Inferior parietal cortex (tissue), 1 donor: Measurements from ENCODE around the gene LAMA2.
A peak's percentile ranks its signal among the peaks of the same experiment; 100 is the strongest.

Experiments used
- DNase-seq: peaks from one replicate; pipeline ENCODE4 v3.0.0-alpha.2; 2016; ENCODE audit errors: extremely low spot score

LAMA2 gene

GRCh38 chr6:129517288-129517687 lies 634.4 kb downstream of the LAMA2 start:
- no peak for DNase-seq

DNA sequence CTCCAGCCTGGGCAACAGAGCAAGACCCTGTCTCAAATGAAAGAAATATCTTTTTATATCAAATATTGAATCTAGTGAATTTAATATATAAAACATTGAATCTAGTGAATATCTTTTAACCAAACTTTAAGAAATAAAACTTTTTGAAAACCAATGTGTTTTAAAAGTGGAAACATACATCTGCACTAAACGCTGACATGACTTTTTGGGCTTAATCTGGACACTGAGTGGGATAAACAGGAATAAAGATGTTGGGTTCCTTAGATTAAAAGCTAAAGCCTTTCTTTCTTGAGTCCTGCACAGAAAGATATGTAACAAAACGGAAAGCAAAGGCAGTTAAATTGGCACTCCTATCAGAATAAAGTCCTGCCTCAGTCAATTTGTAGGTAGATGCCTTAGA lies 636.8 kb downstream of the LAMA2 start:
- no peak for DNase-seq

DNA sequence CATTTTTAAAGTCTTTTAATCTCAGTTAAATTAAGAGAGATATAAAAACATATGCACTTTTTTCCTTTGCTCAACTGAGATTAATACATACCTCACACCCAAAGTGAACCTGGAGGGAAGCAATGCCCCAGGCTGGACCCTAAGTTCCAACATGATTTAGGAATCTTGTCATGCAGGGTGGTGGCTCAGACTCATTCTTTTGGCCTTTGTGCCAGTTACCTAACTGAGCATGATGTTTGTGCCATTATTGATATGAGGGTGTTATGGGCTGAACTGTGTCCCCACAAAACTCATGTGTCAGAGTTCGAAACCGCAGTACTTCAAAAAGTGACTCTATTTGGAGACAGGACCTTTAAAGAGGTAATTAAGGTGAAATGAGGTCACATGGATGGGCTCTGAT lies 639.0 kb downstream of the LAMA2 start:
- DNase-seq: no peak

- no peak for DNase-seq
Observed at GRCh38 chr6:129523816-129524215, 640.9 kb downstream of the LAMA2 start.

GRCh38 chr6:129525055-129525454 lies 642.1 kb downstream of the LAMA2 start:
- DNase-seq: peak; percentile 61

DNA sequence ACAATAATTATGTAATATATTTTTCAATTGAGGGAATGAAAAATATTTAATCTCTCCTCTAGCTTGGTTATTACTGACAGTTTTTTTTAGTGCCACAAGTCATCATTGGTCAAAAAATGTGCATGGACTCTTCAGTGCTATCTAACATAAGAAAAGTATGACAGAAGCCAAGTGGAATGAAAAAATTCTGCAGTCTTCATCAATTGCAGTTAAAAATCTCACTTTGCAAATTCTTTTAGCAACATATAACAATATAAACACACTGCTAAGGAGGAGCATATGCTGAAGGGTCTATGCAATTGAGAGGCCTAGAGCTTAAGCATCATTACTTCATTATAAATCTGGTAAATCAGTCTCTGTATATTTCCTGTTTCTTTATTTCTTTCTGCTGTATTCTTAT lies 652.0 kb downstream of the LAMA2 start:
- no peak for DNase-seq

GRCh38 chr6:129536271-129536670 lies 653.3 kb downstream of the LAMA2 start:
- DNase-seq: peak; percentile 72

DNA sequence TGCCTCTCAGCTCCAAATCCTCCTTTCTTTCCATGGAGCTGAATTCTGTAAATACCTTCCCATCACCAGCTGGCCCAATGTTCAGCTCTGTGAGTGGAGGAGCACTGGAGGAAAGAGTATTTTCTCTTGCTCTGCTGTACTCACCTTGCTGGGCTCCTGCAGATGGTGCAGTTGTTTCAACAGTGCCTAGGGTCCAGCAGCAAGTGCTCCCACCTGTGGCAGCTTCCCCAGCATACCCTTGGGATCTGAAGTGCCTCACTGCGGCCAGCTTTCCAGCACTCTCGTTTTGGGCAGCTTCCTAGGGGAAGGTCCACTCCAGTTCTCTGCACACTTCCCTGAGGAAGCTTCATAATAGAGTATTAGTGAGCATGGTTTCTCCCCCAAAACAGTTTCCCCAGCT lies 656.1 kb downstream of the LAMA2 start:
- no peak for DNase-seq

DNA sequence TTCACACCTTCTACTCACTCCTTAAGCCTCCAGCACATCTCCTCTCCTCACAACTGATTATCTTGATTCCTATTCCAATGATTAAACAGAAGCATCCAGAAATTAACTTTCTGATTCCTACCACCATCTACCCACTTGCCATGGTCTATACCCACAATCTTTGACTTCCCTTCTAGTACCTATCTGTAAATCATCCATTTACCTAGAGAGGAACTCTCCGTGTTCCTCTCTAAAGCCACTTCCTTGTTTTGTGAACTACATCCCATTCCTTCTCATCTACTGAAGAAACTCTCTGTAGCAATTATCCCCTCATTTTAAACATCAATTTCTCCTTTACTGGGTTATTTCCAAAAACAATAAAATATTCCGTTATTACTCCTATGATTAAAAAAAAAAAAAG lies 659.8 kb downstream of the LAMA2 start:
- no peak for DNase-seq

- DNase-seq: no peak
Observed at GRCh38 chr6:129543981-129544380, 661.0 kb downstream of the LAMA2 start.

GRCh38 chr6:129544892-129545612 lies 662.1 kb downstream of the LAMA2 start:
- DNase-seq: no peak

DNA sequence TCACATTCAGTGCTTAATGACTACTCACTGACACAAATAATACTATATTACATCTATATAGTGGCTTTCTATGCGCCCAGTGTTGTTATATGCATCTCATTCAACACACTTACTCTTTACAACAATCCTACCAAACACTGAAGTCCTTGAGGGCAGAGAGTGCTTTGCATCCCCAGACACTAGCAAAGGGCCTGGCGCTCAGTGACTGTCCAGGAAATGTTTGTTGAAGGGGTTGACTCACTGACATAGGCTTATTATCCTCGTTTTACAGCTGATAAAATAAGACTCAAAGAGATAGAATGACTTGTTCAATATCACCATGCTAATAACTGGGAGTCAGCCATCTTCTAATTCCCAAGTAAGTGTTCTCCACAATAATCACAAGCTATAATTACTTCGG lies 663.8 kb downstream of the LAMA2 start:
- no peak for DNase-seq

GRCh38 chr6:129551486-129551885 lies 668.5 kb downstream of the LAMA2 start:
- DNase-seq: no peak

DNA sequence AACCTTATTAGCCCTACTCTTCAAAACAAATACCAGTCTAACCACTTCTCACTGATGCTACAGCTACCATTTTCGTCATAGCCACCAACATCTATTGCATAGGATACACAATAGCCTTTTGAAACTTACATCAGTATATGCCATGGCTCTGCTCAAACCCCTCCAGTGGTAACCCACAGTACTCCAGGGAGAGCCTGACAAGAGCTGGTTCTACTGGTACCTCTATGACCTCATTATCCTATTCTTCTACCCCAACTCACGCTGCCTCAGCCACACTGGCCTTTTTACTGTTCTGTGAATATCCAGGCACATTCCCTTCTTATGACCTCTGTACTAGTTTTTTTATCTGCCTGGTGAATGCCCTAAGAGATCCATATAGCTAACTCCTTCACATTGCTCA lies 669.5 kb downstream of the LAMA2 start:
- no peak for DNase-seq

DNA sequence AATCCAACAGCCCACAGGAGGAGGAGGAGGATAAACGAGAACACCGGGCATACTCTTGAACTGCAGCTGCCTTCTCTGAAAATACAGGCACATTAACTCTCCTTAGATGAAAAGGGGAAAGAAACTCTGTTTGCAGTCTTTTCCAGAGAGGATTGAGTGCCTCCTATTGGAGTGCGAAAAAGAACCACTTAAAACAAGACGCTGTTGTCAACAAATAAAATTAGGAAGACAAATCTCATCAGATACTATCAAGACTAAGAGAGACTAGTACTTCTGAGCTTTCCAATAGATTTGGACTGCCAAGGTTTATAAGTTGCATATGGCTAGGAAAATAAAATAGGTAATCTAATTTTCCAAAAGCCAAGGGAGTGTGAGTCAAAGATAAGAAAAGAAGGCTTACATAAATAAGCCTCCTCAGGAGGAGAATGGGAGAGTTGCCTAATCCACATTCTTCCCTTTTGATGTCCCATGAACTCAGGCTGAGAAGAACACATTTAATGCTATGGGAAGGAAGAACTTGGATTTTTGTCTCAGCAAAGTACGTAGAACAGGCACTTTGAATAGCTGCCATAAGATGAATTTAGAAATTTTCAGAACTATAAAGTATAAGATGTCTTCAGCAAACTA lies 672.4 kb downstream of the LAMA2 start:
- no peak for DNase-seq

GRCh38 chr6:129558248-129558647 lies 675.3 kb downstream of the LAMA2 start:
- no peak for DNase-seq

DNA sequence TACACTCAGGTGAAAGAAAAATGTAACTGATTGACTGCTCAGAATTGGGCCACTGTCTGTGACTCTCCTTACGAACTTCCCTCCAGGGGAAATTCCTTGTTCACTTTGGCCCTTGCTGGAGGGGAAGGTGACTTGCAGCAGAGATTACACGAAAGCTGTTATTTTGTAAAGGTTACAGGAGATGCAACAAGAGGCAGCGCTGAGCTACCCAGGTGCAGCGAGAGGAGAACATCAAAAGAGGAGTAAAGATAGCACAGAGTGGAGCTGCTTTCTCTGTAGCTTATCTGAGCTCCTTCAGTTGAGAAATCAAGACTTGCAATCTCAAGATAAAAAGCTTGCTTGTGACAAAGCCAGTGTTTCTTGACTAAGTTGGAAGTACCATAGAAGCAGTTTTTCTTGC lies 682.4 kb downstream of the LAMA2 start:
- DNase-seq: no peak

GRCh38 chr6:129565811-129566210 lies 682.9 kb downstream of the LAMA2 start:
- no peak for DNase-seq
